CD4-positive, alpha-beta T cell (primary cell): ENCODE results near the gene ESAM. TPM values are rescaled to one million over a fixed set of nuclear protein-coding genes. Genes with fewer than 3 reads are reported as not detected.
A peak's percentile ranks its signal among the peaks of the same experiment; 100 is the strongest.

Experiments
- ATAC-seq: fragments of 200-7000 bp; cut with Tn5 transposase; one replicate; pipeline ENCODE4 v1.10.0; 2022; ENCODE audit warnings: mild to moderate bottlenecking; ENCODE audit not compliant: poor library complexity
- CTCF ChIA-PET: fragments of 350-600 bp; sonication (Branson Sonifier 250); formaldehyde crosslinking; loops from one replicate; lab custom pipeline; 2021; ENCODE audit warnings: antibody characterized with exemption, inconsistent platforms; lab: Charles Lee
- POLR2A ChIA-PET: fragments of 350-600 bp; sonication (Branson Sonifier 250); formaldehyde crosslinking; loops from one replicate; lab custom pipeline; 2021; ENCODE audit warnings: antibody characterized with exemption, inconsistent platforms; lab: Charles Lee
- DNase-seq, 14 experiments: peaks; one replicate each; pipeline ENCODE4 v3.0.0-alpha.2; 2013 to 2020; ENCODE audit warnings: mixed read lengths in 2 of 14
- H3K27ac ChIP-seq, 2 donors: one replicate each; pipeline versions ENCODE4 v1.5.1 to v1.7.0; 2013; ENCODE audit warnings: low read length in 2 of 2, low read depth in 1 of 2, mild to moderate bottlenecking in 1 of 2
- H3K27me3 ChIP-seq, 2 experiments: 1 replicate in 1 of 2; 2 replicates in 1 of 2; pipeline versions ENCODE4 v1.6.1 to v1.7.0; 2013; ENCODE audit warnings: low read length in 2 of 2, control low read depth in 1 of 2, mild to moderate bottlenecking in 1 of 2, moderate library complexity in 1 of 2; ENCODE audit not compliant: insufficient read depth in 2 of 2, control insufficient read depth in 1 of 2
- H3K36me3 ChIP-seq: one replicate; pipeline ENCODE4 v1.6.1; 2013; ENCODE audit warnings: low read length, control low read depth; ENCODE audit not compliant: insufficient read depth
- H3K4me1 ChIP-seq: one replicate; pipeline ENCODE4 v1.6.1; 2013; ENCODE audit warnings: low read length, control low read depth; ENCODE audit not compliant: insufficient read depth
- H3K4me3 ChIP-seq: one replicate; pipeline ENCODE4 v1.5.1; 2013; ENCODE audit warnings: mild to moderate bottlenecking, low read length, moderate library complexity
- H3K9me3 ChIP-seq, 2 experiments: 1 replicate in 1 of 2; 2 replicates in 1 of 2; pipeline versions ENCODE4 v1.6.1 to v1.7.0; 2013; ENCODE audit warnings: low read length in 2 of 2, mild to moderate bottlenecking in 2 of 2, control low read depth in 1 of 2, moderate library complexity in 1 of 2; ENCODE audit not compliant: control insufficient read depth in 1 of 2, insufficient read depth in 1 of 2
- H3K27ac Mint-ChIP-seq: one replicate; pipeline ENCODE4 v1.8.0; 2020; ENCODE audit warnings: mixed read lengths
- H3K27me3 Mint-ChIP-seq: one replicate; pipeline ENCODE4 v1.8.0; 2021; ENCODE audit warnings: mixed read lengths
- H3K36me3 Mint-ChIP-seq: one replicate; pipeline ENCODE4 v1.8.0; 2021; ENCODE audit warnings: low read depth, mixed read lengths
- H3K4me1 Mint-ChIP-seq: one replicate; pipeline ENCODE4 v1.8.0; 2021; ENCODE audit warnings: low read depth, mixed read lengths
- H3K4me3 Mint-ChIP-seq: one replicate; pipeline ENCODE4 v1.8.0; 2020; ENCODE audit warnings: mild to moderate bottlenecking, mixed read lengths
- H3K9me3 Mint-ChIP-seq: one replicate; pipeline ENCODE4 v1.8.0; 2020; ENCODE audit warnings: mixed read lengths
- CTCF ChIP-seq: fragments of 200-600 bp; IDR thresholded peaks from one replicate; pipeline ENCODE4 v1.8.0; 2022; ENCODE audit warnings: antibody characterized with exemption, mild to moderate bottlenecking
- intact Hi-C, 2 experiments: fragments of 100-400 bp; cut with DNase I in 1 of 2; cut with micrococcal nuclease in 1 of 2; formaldehyde crosslinking; loops; one replicate each; pipeline versions ENCODE4 v1.15.1 to v1.9.0; 2023 to 2025; cut with DNase I, micrococcal nuclease
- total RNA-seq, 174 experiments: library from RNA in 2 of 174; stranded (reverse) in 2 of 174; gene quantifications; one replicate each; pipeline ENCODE4 v1.2.3 and lab custom pipeline; 2021 to 2026

The ESAM gene
- total RNA-seq, 2 experiments from 2014 or later: 0.38 to 0.64 TPM

DNA sequence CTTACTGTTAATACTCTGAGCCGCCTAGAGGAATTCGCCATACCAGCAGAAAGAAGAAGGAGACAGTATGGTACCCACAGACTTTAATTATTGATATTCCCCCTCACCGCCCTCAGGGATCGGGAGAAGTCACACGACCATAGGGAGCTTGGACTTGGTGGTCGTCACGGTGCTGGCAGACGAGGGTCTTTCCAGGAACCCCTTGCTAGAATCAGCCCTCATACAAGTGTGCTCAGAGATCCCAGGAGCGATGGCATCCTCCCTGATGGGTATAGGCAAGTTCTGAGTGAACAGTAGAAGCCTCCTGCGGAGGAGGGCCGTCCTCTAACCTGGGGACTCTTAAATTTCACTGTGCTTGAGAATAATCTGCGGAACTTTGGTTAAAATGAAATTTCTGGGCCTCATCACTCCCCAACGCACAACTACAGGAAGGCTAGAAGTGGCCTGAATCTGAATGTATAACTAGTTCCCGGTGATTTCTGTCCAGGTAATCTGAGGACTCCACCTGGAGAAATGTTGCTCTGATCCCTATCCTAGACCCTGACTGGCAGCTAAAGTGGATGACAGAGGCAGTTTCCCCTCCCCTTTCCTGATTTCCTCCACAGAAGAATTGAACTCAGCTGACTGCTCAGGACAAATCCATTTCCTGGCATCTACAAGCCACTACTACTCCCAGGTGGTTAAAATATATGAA is 14.5 kb downstream of the ESAM start:
- H3K9me3 Mint-ChIP-seq: no peaks in the 10 kb centered on the region
- intact Hi-C loops: loop anchor here (5.0 to 10.0 kb wide), 4 partner anchors 55 to 365 kb away; partner anchors contain the start of genes MSANTD2 (in 2 of the 2), CCDC15 (in 1 of the 2) and TMEM218 (in 1 of the 2)
- H3K4me3 Mint-ChIP-seq: peak overlapping the region; percentile 94
- peak overlapping the region; percentile 95 for H3K4me3 ChIP-seq
- H3K36me3 ChIP-seq: no peaks in the 10 kb centered on the region
- ChIA-PET CTCF (interaction anchor here (1.1 to 2.9 kb wide), 9 partner anchors 9 to 106 kb away, joined by 3 to 60 read pairs (median 12); partner anchors contain the start of genes ESAM, MSANTD2, SIAE and SPA17), POLR2A (interaction anchor here (1.2 to 4.2 kb wide), 13 partner anchors 9 to 845 kb away, joined by 4 to 89 read pairs (median 6); partner anchors contain the start of genes ESAM, MSANTD2, SIAE and SPA17)
- ATAC-seq (no peak), DNase-seq (no peak)
- no peaks in the 10 kb centered on the region for H3K27me3 ChIP-seq
- no peak overlapping the region for H3K27ac ChIP-seq
- H3K4me1 ChIP-seq: peaks cover 38% of the 10 kb centered on the region
- peaks cover 5% of the 10 kb centered on the region for H3K36me3 Mint-ChIP-seq
- H3K27me3 Mint-ChIP-seq: no peaks in the 10 kb centered on the region
- H3K27ac Mint-ChIP-seq: peak overlapping the region; percentile 82
- no peaks in the 10 kb centered on the region for H3K9me3 ChIP-seq
- H3K4me1 Mint-ChIP-seq: peaks cover 5% of the 10 kb centered on the region
- no peak for TF ChIP-seq CTCF

DNA sequence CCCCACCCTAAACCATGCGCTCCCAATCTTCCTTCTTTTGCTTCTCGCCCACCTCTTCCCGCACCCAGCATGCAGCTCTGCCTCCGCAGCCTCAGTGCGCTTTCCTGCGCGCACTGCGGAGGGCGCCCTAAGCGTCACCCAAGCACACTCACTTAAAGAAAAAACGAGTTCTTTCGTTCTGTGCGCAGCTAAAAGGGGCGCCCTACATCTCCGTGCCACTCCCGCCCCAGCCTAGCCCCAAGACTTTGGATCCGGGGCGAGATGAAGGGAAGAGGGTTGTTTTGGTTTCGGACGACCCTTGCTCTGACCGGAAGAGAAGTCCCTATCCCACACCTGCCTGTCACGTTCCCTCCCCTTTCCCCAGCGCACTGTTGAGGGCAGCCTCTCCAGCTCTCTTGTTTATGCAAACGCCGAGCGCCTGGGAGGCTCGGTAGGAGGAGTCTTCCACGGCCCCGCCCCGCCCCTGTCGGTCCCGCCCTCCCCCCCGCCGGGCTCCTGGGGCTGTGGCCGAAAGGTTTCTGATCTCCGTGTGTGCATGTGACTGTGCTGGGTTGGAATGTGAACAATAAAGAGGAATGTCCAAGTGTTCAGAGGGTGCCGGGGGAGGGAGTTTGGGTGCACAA is 15.4 kb downstream of the ESAM start:
- peak overlapping the region; percentile 94 for H3K4me3 Mint-ChIP-seq
- H3K9me3 ChIP-seq: no peaks in the 10 kb centered on the region
- H3K27me3 ChIP-seq: peaks cover 0 to 1% of the 10 kb centered on the region in 2 experiments
- H3K36me3 ChIP-seq: no peaks in the 10 kb centered on the region
- peak; percentile 67 for TF ChIP-seq CTCF
- ChIA-PET CTCF (interaction anchor here (0.6 to 2.9 kb wide), 21 partner anchors 10 to 130 kb away, joined by 3 to 60 read pairs (median 4); partner anchors contain the start of genes ESAM, MSANTD2, SIAE and SPA17), POLR2A (interaction anchor here (0.7 to 4.2 kb wide), 20 partner anchors 8 to 1536 kb away, joined by 3 to 89 read pairs (median 5); partner anchors contain the start of genes CCDC15, ESAM, MSANTD2 and SIAE)
- H3K4me3 ChIP-seq: peak overlapping the region; percentile 95
- H3K27ac Mint-ChIP-seq: peak overlapping the region; percentile 82
- DNase-seq (peak; percentile 71 to 90 (median 76)), ATAC-seq (peak; percentile 90)
- no peaks in the 10 kb centered on the region for H3K27me3 Mint-ChIP-seq
- H3K27ac ChIP-seq: peak overlapping the region; percentile 72 to 75
- H3K36me3 Mint-ChIP-seq: peaks cover 5% of the 10 kb centered on the region
- H3K9me3 Mint-ChIP-seq: no peaks in the 10 kb centered on the region
- H3K4me1 Mint-ChIP-seq: peaks cover 5% of the 10 kb centered on the region
- intact Hi-C loops: loop anchor here (1.0 to 10.0 kb wide), 5 partner anchors 17 to 366 kb away; partner anchors contain the start of genes MSANTD2 (in 2 of the 2), CCDC15 (in 1 of the 2) and TMEM218 (in 1 of the 2)
- H3K4me1 ChIP-seq: peaks cover 32% of the 10 kb centered on the region
